HepG2 (cell line): ENCODE results near the gene UBE2E1. TPM values are rescaled to one million over a fixed set of nuclear protein-coding genes. Genes with fewer than 3 reads are reported as not detected.

Experiments
- ATAC-seq: fragments of 200-7000 bp; cut with Tn5 transposase; 3 replicates; pipeline ENCODE4 v1.9.1; 2020; ENCODE audit warnings: mild to moderate bottlenecking, moderate library complexity
- BruUV-seq: library from RNA; stranded (reverse); fragments of 400-500 nt; replicated peaks from 2 replicates; lab custom pipeline; 2021; lab: Mats Ljungman, UMichigan
- CTCF ChIA-PET: fragments of 300-600 bp; formaldehyde crosslinking; extraction: SDS; loops from one replicate; lab custom pipeline; 2021; ENCODE audit warnings: low total read pairs, inconsistent platforms, low intra/inter-chr PET ratio; lab: Yijun Ruan, JAX
- POLR2A ChIA-PET: fragments of 350-600 bp; sonication (Branson Sonifier 250); formaldehyde crosslinking; loops from one replicate; lab custom pipeline; 2020; ENCODE audit warnings: antibody characterized with exemption, inconsistent platforms; lab: Yijun Ruan, JAX
- DNase-seq: peaks from one replicate; pipeline ENCODE4 v3.0.0-alpha.2; 2015; ENCODE audit warnings: low spot score
- FAIRE-seq: peaks from 3 replicates; lab custom pipeline; 2011; peaks lifted over from hg19 to GRCh38; lab: Jason Lieb, UNC
- H2AFZ ChIP-seq: one replicate; pipeline ENCODE4 v1.6.1; 2011; ENCODE audit warnings: low read length, inconsistent platforms
- H3K27ac ChIP-seq: fragments of 300-600 bp; 3 replicates; pipeline ENCODE4 v1.8.0; 2011; ENCODE audit warnings: mixed run types, mild to moderate bottlenecking, mixed read lengths, low read length, inconsistent platforms; ENCODE audit not compliant: insufficient read depth; ENCODE audit errors: extremely low read length
- H3K27me3 ChIP-seq, 2 experiments: fragments of 200-600 bp in 1 of 2; 2 replicates in 1 of 2; 3 replicates in 1 of 2; pipeline versions ENCODE4 v1.6.0 to v1.8.0; 2011; ENCODE audit warnings: low read length in 2 of 2, mild to moderate bottlenecking in 2 of 2, moderate library complexity in 2 of 2, inconsistent platforms in 1 of 2; ENCODE audit not compliant: insufficient read depth in 2 of 2, control insufficient read depth in 1 of 2
- H3K36me3 ChIP-seq, 2 experiments: fragments of 200-600 bp in 1 of 2; replicated peaks in 1 of 2; 2 replicates in 1 of 2; 3 replicates in 1 of 2; pipeline versions ENCODE4 v1.5.1 to v1.8.0; 2011; ENCODE audit warnings: low read length in 2 of 2, inconsistent platforms in 1 of 2; ENCODE audit not compliant: insufficient read depth in 2 of 2, control insufficient read depth in 1 of 2
- H3K4me1 ChIP-seq: 2 replicates; pipeline ENCODE4 v1.5.1; 2012; ENCODE audit warnings: low read length, inconsistent platforms; ENCODE audit not compliant: insufficient read depth
- H3K4me2 ChIP-seq: 2 replicates; pipeline ENCODE4 v1.6.0; 2011; ENCODE audit warnings: low read depth, low read length, inconsistent platforms
- H3K4me3 ChIP-seq, 3 experiments: fragments of 200-600 bp in 1 of 3; sonication (generic), shearing (Covaris generic) in 1 of 3; replicated peaks in 1 of 3; 2 replicates each; pipeline ENCODE4 v1.5.1; 2011 to 2016; ENCODE audit warnings: low read length in 3 of 3, inconsistent platforms in 2 of 3, low read depth in 2 of 3, mild to moderate bottlenecking in 2 of 3, control low read depth in 1 of 3, mixed read lengths in 1 of 3; ENCODE audit not compliant: insufficient read depth in 1 of 3
- H3K79me2 ChIP-seq: one replicate; pipeline ENCODE4 v1.6.1; 2011; ENCODE audit warnings: low read length, inconsistent platforms; ENCODE audit not compliant: insufficient read depth
- H3K9ac ChIP-seq: 2 replicates; pipeline ENCODE4 v1.6.0; 2011; ENCODE audit warnings: mild to moderate bottlenecking, low read depth, low read length, inconsistent platforms; ENCODE audit not compliant: insufficient read depth
- H3K9me3 ChIP-seq: 2 replicates; pipeline ENCODE4 v1.5.1; 2012; ENCODE audit warnings: mild to moderate bottlenecking, low read length
- H4K20me1 ChIP-seq: 2 replicates; pipeline ENCODE4 v1.6.0; 2011; ENCODE audit warnings: inconsistent platforms, mild to moderate bottlenecking, low read length, moderate library complexity; ENCODE audit not compliant: insufficient read depth
- CEBPB ChIP-seq: IDR thresholded peaks from 2 replicates; pipeline ENCODE4 v1.6.1; 2011; ENCODE audit warnings: low read depth, low read length, improper control_type of control experiment, borderline replicate concordance
- HOXA9 ChIP-seq: sonication (generic); formaldehyde crosslinking; IDR thresholded peaks from 2 replicates; pipeline ENCODE4 v1.8.1; 2022; ENCODE audit warnings: missing genetic modification reagents, mild to moderate bottlenecking, moderate library complexity, borderline replicate concordance
- MEIS1 ChIP-seq: sonication (generic); formaldehyde crosslinking; IDR thresholded peaks from 2 replicates; pipeline ENCODE4 v1.9.0; 2021; ENCODE audit warnings: mild to moderate bottlenecking, missing genetic modification reagents, moderate library complexity, borderline replicate concordance
- NFYC ChIP-seq: IDR thresholded peaks from 2 replicates; pipeline ENCODE4 v1.6.1; 2016; ENCODE audit warnings: missing genetic modification reagents, missing compliant biosample characterization
- RFX5 ChIP-seq: IDR thresholded peaks from 2 replicates; pipeline ENCODE4 v1.6.1; 2011; ENCODE audit warnings: low read depth, low read length, improper control_type of control experiment
- ZNF121 ChIP-seq: sonication (generic); formaldehyde crosslinking; IDR thresholded peaks from 2 replicates; pipeline ENCODE4 v1.5.0; 2020; ENCODE audit warnings: mild to moderate bottlenecking, missing genetic modification reagents
- ZNF614 ChIP-seq: IDR thresholded peaks from 2 replicates; pipeline ENCODE4 v1.6.1; 2018; ENCODE audit warnings: missing biosample characterization, missing genetic modification reagents, inconsistent platforms, borderline replicate concordance
- ZNF660 ChIP-seq: sonication (generic); formaldehyde crosslinking; IDR thresholded peaks from 2 replicates; pipeline ENCODE4 v1.5.1; 2020; ENCODE audit warnings: mild to moderate bottlenecking, low read depth, missing genetic modification reagents, borderline replicate concordance
- WGBS: methylation state at CpG from one replicate; pipeline ENCODE4 v1.1.6; 2017; ENCODE audit warnings: low lambda C conversion rate; 5-methylcytosine and 5-hydroxymethylcytosine counted together
- in situ Hi-C: cut with HindIII; loops from 2 replicates; pipeline ENCODE4 v1.10.0; 2017; ENCODE audit warnings: low pct_unique_long_range_greater_than_20kb; ENCODE audit not compliant: extremely low pct_ligation_motif_present
- intact Hi-C: fragments of 100-400 bp; cut with micrococcal nuclease; formaldehyde crosslinking; loops from one replicate; pipeline ENCODE4 v1.10.0; 2022; ENCODE audit not compliant: unreplicated experiment
- polyA plus RNA-seq, 8 experiments: library from polyadenylated mRNA; depleted of rRNA in 3 of 8; stranded (reverse) in 7 of 8; unstranded in 1 of 8; fragments of >200 nt; fragmentation: Illumina TruSeq in 4 of 8; extraction: Trizol in 4 of 8; gene quantifications; 2 replicates each; pipeline versions ENCODE4 v1.2.1 to v1.2.3, GENCODE V29; 2011 to 2016; ENCODE audit warnings: low read depth in 4 of 8, missing spikeins in 1 of 8, mixed read lengths in 1 of 8; ENCODE audit not compliant: insufficient read depth in 1 of 8
- total RNA-seq, 5 experiments: library from RNA; depleted of rRNA; stranded (reverse); fragments of >200 nt; fragmentation: Illumina TruSeq; extraction: Trizol; gene quantifications; 2 replicates each; pipeline ENCODE4 v1.2.3, GENCODE V29; 2016; ENCODE audit warnings: low read depth in 1 of 5

Gene UBE2E1
- total and polyA plus RNA-seq, 2 of the 13 experiments (the other 11 are each of a cell fraction or from before 2014, with no cell fraction given), result 55.4 to 61.8 TPM

GRCh38 chr3:23823620-23824019, 17.9 kb downstream of the UBE2E1 start (continued):
- TF ChIP-seq CEBPB (no peak), ZNF660 (CRISPR knock-in tag) (no peak)

GRCh38 chr3:23824699-23825444, 19.1 kb downstream of the UBE2E1 start:
- H3K4me2 ChIP-seq, result no peak overlapping the region
- TF ChIP-seq NFYC (CRISPR knock-in tag) (no peak), ZNF614 (CRISPR knock-in tag) (no peak), RFX5 (peak; percentile 56; the same call in 1 of the 2 replicates)
- H3K27me3 ChIP-seq, result no peaks in the 10 kb centered on the region
- H2AFZ ChIP-seq, result no peak overlapping the region
- WGBS, result 77% methylated on average over 5 of the region's 5 CpGs
- no peak overlapping the region for H3K4me3 ChIP-seq
- peaks cover 0 to 6% of the 10 kb centered on the region in 2 experiments; a peak in 1 of 5 replicates for H3K36me3 ChIP-seq
- ATAC-seq, result peak; percentile 79
- H3K9ac ChIP-seq, result no peak overlapping the region
- FAIRE-seq, result no peak
- H3K4me1 ChIP-seq, result peaks cover 5% of the 10 kb centered on the region; the same call in 1 of the 2 replicates
- in situ Hi-C loops, result no loop called here
- POLR2A ChIA-PET, result no interaction called here
- H3K9me3 ChIP-seq, result no peaks in the 10 kb centered on the region
- peaks cover 62% of the 10 kb centered on the region for H3K79me2 ChIP-seq
- H3K27ac ChIP-seq, result no peak overlapping the region
- BruUV-seq, result no TSS peak
- intact Hi-C loops, result no loop called here
- peaks cover 24% of the 10 kb centered on the region for H4K20me1 ChIP-seq
- CTCF ChIA-PET, result no interaction called here
- DNase-seq, result no peak

- 98% methylated on average over 4 of the region's 4 CpGs for WGBS
- Histone ChIP-seq H3K27me3 (no peaks in the 10 kb centered on the region), H3K4me1 (peaks cover 5% of the 10 kb centered on the region; the same call in 1 of the 2 replicates), H3K27ac (no peak overlapping the region), H3K9me3 (no peaks in the 10 kb centered on the region), H3K4me3 (no peak overlapping the region), H3K9ac (no peak overlapping the region), H3K79me2 (peaks cover 65% of the 10 kb centered on the region)
- no peak for FAIRE-seq
- no TSS peak for BruUV-seq
- ChIA-PET CTCF (no interaction called here), POLR2A (no interaction called here)
- in situ Hi-C loops, result no loop called here
- TF ChIP-seq HOXA9 (CRISPR knock-in tag) (no peak), ZNF121 (CRISPR knock-in tag) (peak; percentile 42; the same call in 1 of the 2 replicates), MEIS1 (no peak)
- TF ChIP-seq, all 625 proteins: peak for 1
- Histone ChIP-seq H2AFZ (no peak overlapping the region), H3K36me3 (peaks cover 0 to 6% of the 10 kb centered on the region in 2 experiments; a peak in 2 of 5 replicates), H3K4me2 (no peak overlapping the region), H4K20me1 (peaks cover 24% of the 10 kb centered on the region)
- intact Hi-C loops, result no loop called here
- no peak for DNase-seq
- ATAC-seq, result no peak
These were observed 20.0 kb downstream of the UBE2E1 start for GRCh38 chr3:23825802-23826201.
